IPS DF 6.9 (cell line): ENCODE data around the gene CEP85L.

Experiments
- DNase-seq: peaks from one replicate; pipeline ENCODE4 v3.0.0-alpha.2; 2013; ENCODE audit warnings: low read depth, low spot score
- H3K27ac ChIP-seq: one replicate; pipeline ENCODE4 v1.5.1; 2013; ENCODE audit warnings: low read length, control low read depth
- H3K27me3 ChIP-seq: 2 replicates; pipeline ENCODE4 v1.6.1; 2013; ENCODE audit warnings: mild to moderate bottlenecking, low read length; ENCODE audit not compliant: control insufficient read depth, insufficient read depth
- H3K36me3 ChIP-seq: 2 replicates; pipeline ENCODE4 v1.6.1; 2013; ENCODE audit warnings: low read length; ENCODE audit not compliant: control insufficient read depth, insufficient read depth
- H3K4me1 ChIP-seq: 2 replicates; pipeline ENCODE4 v1.6.1; 2013; ENCODE audit warnings: low read length; ENCODE audit not compliant: control insufficient read depth, insufficient read depth
- H3K4me3 ChIP-seq: 2 replicates; pipeline ENCODE4 v1.5.1; 2013; ENCODE audit warnings: mild to moderate bottlenecking, low read length
- H3K9me3 ChIP-seq: 2 replicates; pipeline ENCODE4 v1.6.1; 2013; ENCODE audit warnings: low read length, inconsistent platforms; ENCODE audit not compliant: control insufficient read depth, insufficient read depth
- WGBS: extraction: QIAGEN DNeasy Blood & Tissue Kit; methylation state at CpG from one replicate; pipeline ENCODE4 v1.1.7; 2013; ENCODE audit warnings: mixed read lengths, missing lambda C conversion rate; ENCODE audit not compliant: insufficient read length, insufficient coverage; 5-methylcytosine and 5-hydroxymethylcytosine counted together

CEP85L gene

DNA sequence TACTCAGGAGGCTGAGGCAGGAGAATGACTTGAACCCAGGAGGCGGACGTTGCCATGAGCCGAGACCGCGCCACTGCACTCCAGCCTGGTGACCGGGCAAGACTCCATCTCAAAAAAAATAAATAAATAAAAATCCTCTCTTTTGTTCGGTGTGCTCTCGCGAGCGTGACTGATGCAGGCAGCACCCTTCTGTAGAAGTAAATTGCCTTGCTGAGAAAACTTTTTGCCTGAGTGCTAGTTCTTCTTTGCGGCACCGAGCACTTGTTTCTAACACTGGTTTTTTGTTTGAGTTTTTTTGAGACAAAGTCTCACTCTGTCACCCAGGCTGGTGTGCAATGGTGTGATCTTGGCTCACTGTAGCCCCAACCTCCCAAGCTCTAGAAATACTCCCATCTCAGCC is 72.8 kb downstream of the CEP85L start:
- H3K9me3 ChIP-seq = no peaks in the 10 kb centered on the region; the same call in 1 of the 2 replicates
- no peaks in the 10 kb centered on the region for H3K27me3 ChIP-seq
- WGBS = no CpG with 5 or more reads among the region's 12 CpGs
- H3K4me3 ChIP-seq = no peak overlapping the region
- H3K4me1 ChIP-seq = no peaks in the 10 kb centered on the region
- no peaks in the 10 kb centered on the region for H3K36me3 ChIP-seq
- DNase-seq = no peak
- H3K27ac ChIP-seq = no peak overlapping the region

DNA sequence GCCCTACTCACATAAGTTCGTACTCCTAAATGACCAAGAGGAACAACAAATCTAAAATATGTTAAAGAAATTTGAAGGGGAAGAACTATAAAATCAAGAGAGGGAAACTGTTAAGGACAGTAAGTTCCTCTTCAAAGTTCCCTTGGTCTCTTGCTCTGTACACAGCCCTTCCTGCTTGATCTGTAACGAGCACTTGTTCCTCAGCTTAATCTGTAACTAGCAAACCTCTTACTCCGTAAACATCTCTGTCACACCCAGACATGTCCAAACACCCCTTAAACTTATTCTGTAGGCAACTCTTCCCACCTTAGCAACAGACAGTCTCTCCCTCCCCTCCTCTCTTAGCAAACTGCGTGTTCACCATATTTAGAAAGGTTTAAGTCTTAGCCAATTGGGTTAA is 73.4 kb downstream of the CEP85L start:
- H3K27ac ChIP-seq = no peak overlapping the region
- H3K4me1 ChIP-seq = no peaks in the 10 kb centered on the region
- no peak for DNase-seq
- H3K9me3 ChIP-seq = no peaks in the 10 kb centered on the region; the same call in 1 of the 2 replicates
- no CpG with 5 or more reads among the region's 4 CpGs for WGBS
- H3K27me3 ChIP-seq = no peaks in the 10 kb centered on the region
- H3K36me3 ChIP-seq = no peaks in the 10 kb centered on the region
- H3K4me3 ChIP-seq = no peak overlapping the region

DNA sequence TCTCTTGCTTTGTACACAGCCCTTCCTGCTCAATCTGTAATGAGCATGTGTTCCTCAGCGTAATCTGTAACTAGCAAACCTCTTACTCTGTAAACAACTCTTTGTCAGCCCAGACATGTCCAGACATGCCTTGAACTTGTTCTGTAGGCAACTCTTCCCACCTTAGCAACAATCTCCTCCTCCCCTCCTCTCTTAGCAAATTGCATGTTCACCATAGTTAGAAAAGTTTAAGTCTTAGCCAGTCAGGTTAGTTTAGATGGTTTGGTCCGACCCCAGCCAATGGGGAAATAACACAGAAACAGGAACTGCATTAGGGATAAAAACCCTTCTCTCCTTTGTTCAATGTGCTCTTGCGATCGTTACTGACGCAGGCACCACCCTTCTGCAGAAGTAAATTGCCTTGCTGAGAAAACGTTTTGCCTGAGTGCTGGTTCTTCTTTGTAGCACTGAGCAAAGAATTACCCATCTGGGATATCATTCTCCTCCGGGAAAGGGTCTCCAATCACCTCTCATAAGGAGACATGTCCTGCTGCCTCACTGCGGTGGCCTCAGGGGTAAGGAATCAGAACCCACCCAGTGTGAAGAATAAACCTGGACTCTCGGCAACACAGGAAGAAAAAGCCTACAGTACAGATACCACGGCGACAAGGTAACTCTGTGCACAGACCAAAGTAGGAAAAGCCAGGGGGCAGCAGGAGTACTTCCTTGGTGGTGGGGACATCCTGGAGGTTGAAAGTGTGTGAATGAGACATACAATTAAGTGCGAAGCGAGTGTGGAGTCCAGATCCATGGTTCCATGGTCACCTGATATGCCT is 77.1 kb downstream of the CEP85L start:
- Histone ChIP-seq H3K27ac (no peak overlapping the region), H3K4me3 (no peak overlapping the region), H3K27me3 (no peaks in the 10 kb centered on the region), H3K4me1 (no peaks in the 10 kb centered on the region), H3K9me3 (no peaks in the 10 kb centered on the region; the same call in 1 of the 2 replicates), H3K36me3 (no peaks in the 10 kb centered on the region)
- DNase-seq = no peak
- no CpG with 5 or more reads among the region's 13 CpGs for WGBS

DNA sequence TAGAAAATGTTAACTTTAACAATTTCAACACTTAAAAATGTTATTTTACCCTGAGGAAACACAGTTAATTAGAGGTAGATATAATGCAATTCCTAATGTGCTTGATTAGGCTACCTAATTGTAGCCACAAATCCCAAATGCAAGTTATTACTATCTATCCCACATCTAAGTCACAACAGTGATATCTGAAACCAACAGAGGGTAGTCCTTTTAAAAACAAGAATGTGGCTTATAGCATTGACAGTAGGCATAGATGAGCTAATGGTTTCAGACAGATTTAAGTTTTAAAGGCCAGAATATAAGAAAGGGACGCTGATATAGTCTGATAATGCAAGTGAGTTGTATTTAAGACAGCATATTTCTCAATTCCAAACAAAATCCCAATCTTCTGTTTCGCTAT is 80.3 kb downstream of the CEP85L start:
- no peak for DNase-seq

DNA sequence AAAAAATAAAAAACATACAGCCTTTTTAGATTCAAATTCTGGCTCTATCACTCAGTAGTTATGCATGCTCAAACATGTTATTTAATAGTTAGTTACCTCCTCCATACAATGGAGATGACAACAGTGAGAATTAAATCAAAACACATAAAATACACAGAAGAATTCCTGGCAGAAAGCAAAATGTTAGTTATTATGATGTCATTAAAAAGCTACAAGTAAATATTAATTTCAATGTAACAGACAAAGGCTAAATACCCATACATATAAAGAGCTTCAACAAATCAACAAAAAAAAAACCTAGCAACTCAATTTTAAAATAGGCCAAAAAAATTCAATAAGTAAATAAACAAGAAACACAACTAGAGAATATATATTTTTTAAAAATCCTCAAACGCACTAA is 81.9 kb downstream of the CEP85L start:
- Histone ChIP-seq H3K9me3 (no peaks in the 10 kb centered on the region; the same call in 1 of the 2 replicates), H3K4me3 (no peak overlapping the region), H3K27me3 (no peaks in the 10 kb centered on the region), H3K4me1 (peaks cover 2% of the 10 kb centered on the region; the same call in 1 of the 2 replicates), H3K27ac (no peak overlapping the region), H3K36me3 (no peaks in the 10 kb centered on the region)
- WGBS = 100% methylated on average over 1 of the region's 1 CpG
- no peak for DNase-seq

More for the DNA sequence above, 80.3 kb downstream of the CEP85L start:
- H3K9me3 ChIP-seq = no peaks in the 10 kb centered on the region; the same call in 1 of the 2 replicates
- H3K36me3 ChIP-seq = no peaks in the 10 kb centered on the region
- H3K4me1 ChIP-seq = no peaks in the 10 kb centered on the region
- no peak overlapping the region for H3K4me3 ChIP-seq
- no peak overlapping the region for H3K27ac ChIP-seq
- H3K27me3 ChIP-seq = no peaks in the 10 kb centered on the region
- WGBS = no CpG with 5 or more reads among the region's 2 CpGs

DNA sequence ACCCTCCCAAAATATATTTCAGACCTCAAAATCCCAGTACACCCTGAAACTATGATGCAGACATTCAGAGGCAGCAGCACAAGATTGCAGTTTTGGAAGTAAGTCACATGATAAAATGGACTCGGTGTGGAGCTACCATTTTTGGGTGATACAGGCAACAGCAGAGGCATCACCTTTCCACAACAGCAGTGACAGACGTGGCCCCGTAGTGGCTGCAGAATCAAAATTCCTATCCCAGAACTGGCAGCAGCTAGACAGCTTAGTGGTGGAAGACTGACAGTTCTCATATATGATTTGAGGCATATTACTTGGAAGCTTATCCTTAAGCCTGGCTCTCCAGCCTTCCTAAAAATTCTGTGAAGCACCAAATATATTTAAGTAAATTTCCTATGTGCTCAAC is 83.4 kb downstream of the CEP85L start:
- DNase-seq = no peak
- Histone ChIP-seq H3K4me1 (peaks cover 2% of the 10 kb centered on the region; the same call in 1 of the 2 replicates), H3K9me3 (no peaks in the 10 kb centered on the region), H3K4me3 (no peak overlapping the region), H3K27ac (no peak overlapping the region), H3K36me3 (no peaks in the 10 kb centered on the region), H3K27me3 (no peaks in the 10 kb centered on the region)
- no CpG with 5 or more reads among the region's 3 CpGs for WGBS

DNA sequence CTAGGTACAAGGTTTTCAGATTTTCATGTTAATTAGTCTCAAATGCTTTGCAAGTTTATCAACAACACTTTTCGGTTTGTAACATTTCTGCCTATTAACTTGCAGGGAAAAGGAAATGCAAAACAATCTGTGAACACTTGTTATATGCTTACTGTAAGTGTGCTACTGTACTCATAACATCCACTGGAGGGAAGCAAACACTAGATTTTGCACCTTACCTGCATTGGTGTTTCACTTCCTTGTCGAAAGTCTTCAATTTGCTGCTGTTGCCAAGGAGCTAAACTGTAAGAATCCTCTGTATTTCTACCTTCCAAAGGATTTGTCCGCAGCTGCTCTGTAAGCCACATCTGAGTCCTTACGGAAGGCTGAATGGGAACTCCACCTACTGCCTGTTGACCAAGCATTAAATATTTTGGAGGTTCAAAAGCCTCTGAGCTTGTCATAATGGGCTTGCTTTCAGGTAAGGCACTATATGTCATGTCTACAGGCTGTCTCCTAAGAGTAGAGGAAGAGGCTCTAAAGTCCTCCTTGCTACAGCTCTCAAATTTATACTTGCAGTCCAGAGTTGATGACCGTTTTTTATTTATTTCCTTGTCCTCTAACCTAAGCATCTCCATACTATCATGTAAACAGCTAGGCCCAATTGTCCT is 86.0 kb downstream of the CEP85L start:
- no CpG with 5 or more reads among the region's 5 CpGs for WGBS
- Histone ChIP-seq H3K4me3 (no peak overlapping the region), H3K27ac (no peak overlapping the region), H3K9me3 (no peaks in the 10 kb centered on the region), H3K36me3 (no peaks in the 10 kb centered on the region), H3K4me1 (peaks cover 2% of the 10 kb centered on the region; the same call in 1 of the 2 replicates), H3K27me3 (no peaks in the 10 kb centered on the region)
- DNase-seq = peak; percentile 18

DNA sequence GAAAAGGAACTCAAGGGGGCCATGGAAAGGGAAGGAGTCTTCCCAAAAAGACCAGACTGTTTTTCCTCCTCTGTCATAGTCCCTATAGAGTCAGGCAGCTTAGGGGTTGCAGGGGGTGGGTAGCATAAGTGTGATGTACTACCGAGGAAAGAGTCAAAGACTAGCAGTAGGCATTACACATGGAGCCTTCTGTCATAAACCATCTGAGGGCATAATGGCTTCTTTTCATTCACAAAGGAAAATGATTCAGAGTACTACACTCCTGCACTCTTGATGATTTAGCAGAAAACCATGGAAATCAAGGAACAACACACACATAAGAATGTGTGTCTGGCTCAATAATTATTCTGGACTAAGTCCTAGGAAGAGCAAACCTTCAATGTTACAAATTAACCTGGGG is 88.4 kb downstream of the CEP85L start:
- H3K27ac ChIP-seq = no peak overlapping the region
- DNase-seq = no peak
- H3K27me3 ChIP-seq = no peaks in the 10 kb centered on the region
- H3K4me3 ChIP-seq = no peak overlapping the region
- H3K4me1 ChIP-seq = peaks cover 2% of the 10 kb centered on the region; the same call in 1 of the 2 replicates
- no peaks in the 10 kb centered on the region for H3K9me3 ChIP-seq
- H3K36me3 ChIP-seq = no peaks in the 10 kb centered on the region
- no CpG with 5 or more reads among the region's 1 CpG for WGBS

DNA sequence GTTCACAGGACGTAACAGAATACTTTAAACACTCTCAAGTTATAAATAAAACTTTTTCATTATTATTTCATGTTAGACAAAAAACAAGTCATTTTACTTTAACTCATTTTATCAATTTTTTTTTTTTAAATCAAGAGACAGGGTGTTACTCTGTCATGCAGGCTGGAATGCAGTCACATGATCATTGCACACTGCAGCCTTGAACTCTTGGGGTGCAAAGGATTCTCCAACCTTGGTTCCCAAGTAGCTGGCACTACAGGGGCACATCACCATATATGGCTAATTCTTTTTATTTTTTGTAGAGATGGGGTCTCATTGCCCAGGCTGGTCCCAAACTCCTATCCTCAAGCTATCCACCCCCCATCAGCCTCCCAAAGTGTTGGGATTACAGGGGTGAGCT is 89.1 kb downstream of the CEP85L start:
- Histone ChIP-seq H3K9me3 (no peaks in the 10 kb centered on the region), H3K27me3 (no peaks in the 10 kb centered on the region), H3K36me3 (no peaks in the 10 kb centered on the region), H3K4me3 (no peak overlapping the region), H3K27ac (no peak overlapping the region), H3K4me1 (peaks cover 2% of the 10 kb centered on the region; the same call in 1 of the 2 replicates)
- WGBS = no CpG with 5 or more reads among the region's 1 CpG
- no peak for DNase-seq

DNA sequence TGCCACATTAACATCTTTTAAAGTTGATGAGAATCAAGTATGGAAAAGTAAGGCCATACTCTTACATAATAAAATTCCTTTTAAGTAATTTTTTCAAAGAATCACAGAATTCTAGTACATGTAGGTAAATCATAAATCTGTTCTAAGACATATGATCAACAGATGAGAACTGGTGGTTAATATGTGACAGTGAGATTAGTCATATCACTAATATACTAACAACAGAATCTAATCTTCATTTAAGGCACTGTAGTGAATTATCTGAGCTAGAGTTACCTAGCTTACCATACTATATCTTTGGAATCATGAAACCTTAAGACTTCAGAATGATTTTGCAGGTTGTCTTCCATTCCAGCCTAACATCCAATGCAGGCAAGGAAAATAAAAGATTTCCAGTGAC is 91.7 kb downstream of the CEP85L start:
- Histone ChIP-seq H3K4me1 (no peaks in the 10 kb centered on the region), H3K27me3 (no peaks in the 10 kb centered on the region), H3K4me3 (no peak overlapping the region), H3K36me3 (no peaks in the 10 kb centered on the region), H3K9me3 (no peaks in the 10 kb centered on the region), H3K27ac (no peak overlapping the region)
- no peak for DNase-seq
